Left hindlimb (tissue), 1 donor: Measurements from ENCODE around the gene ALPG.
"Not testable (repeated sequence)": the region's sequence is repeated elsewhere in the genome, so short reads cannot be mapped to it uniquely, and the experiment has no call there.

Source experiments
- DNase-seq: peaks from one replicate; pipeline ENCODE4 v3.0.0-alpha.2; 2018

ALPG gene

DNA sequence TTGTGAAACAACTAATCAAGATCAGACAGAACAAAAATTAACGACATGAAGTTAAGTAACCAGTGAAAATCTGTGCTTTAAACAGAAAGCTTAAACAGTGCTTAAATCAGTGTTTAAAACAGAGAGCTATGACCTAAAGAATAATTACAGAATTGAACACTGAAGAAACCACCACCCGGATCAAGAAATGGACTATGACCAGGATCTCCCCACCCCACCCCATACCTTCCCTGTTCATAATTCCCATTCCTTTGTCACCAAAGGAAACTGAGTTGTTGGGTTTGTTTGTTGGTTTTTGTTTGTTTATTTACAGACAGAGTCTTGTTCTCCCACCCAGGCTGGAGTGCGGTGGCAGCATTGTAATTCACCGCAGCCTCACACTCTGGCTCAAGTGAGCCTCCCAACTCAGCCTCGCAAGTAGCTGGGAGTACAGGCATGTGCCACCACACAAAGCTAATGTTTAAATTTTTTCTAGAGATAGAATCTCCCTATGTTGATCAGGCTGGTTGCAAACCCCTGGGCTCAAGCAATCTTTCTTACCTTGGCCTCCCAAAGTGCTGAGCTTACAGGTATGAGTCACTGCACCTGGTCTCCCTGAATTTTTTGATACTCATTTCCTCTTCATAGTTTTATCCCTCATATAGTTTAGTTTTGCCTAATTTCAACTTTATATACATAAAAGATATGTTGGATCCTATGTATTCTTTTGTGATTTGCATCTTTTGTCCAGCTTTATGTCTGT lies 8.2 kb upstream of the ALPG start:
- no peak for DNase-seq

GRCh38 chr2:232400256-232401015 lies 6.2 kb upstream of the ALPG start:
- DNase-seq: no peak

- DNase-seq: no peak
Observed at GRCh38 chr2:232402518-232402917, 4.1 kb upstream of the ALPG start.

- DNase-seq: no peak
Observed at GRCh38 chr2:232405943-232406510, 617 bp upstream of the ALPG start.

GRCh38 chr2:232407428-232408150 lies 945 bp downstream of the ALPG start:
- not testable (repeated sequence) for DNase-seq

- not testable (repeated sequence) for DNase-seq
Observed at GRCh38 chr2:232408269-232408668, 1.6 kb downstream of the ALPG start.

DNA sequence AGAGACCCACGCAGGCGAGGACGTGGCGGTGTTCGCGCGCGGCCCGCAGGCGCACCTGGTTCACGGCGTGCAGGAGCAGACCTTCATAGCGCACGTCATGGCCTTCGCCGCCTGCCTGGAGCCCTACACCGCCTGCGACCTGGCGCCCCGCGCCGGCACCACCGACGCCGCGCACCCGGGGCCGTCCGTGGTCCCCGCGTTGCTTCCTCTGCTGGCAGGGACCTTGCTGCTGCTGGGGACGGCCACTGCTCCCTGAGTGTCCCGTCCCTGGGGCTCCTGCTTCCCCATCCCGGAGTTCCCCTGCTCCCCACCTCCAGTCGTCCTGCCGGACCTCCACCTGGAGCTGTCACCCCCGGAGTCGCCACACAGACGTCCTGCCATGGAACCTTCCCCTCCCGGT lies 3.0 kb downstream of the ALPG start:
- not testable (repeated sequence) for DNase-seq

GRCh38 chr2:232410238-232410900 lies 3.7 kb downstream of the ALPG start:
- DNase-seq: no peak

- no peak for DNase-seq
Observed at GRCh38 chr2:232411901-232412629, 5.4 kb downstream of the ALPG start.

GRCh38 chr2:232412986-232413385 lies 6.3 kb downstream of the ALPG start:
- no peak for DNase-seq

DNA sequence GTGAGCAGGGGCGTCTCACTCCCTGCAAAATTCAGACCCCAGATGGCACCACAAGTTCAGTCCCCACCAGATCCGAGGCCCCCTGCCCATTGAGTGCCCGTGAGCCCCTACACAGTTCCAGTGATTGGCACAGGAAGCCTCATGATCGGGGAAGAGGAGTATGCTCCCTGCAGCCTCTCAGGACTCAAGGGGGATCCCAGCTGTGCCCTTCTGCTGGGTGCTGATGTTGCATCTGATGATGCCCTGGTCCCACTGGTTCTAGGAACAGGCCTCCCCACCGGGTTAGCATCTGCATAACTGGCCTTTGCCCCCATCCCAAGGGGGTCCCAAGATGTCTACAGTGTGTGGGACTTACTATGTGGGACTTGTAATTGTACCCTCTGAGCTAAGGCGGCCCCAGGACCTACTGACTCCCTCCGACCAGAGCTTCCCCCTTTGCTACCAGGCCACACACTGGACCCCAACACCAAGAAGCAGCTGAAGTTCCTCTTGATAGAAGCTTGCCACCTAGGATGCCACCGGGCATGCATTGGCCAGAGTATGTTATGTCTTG lies 8.6 kb downstream of the ALPG start:
- DNase-seq: no peak

GRCh38 chr2:232415736-232416520 lies 9.3 kb downstream of the ALPG start:
- DNase-seq: no peak

DNA sequence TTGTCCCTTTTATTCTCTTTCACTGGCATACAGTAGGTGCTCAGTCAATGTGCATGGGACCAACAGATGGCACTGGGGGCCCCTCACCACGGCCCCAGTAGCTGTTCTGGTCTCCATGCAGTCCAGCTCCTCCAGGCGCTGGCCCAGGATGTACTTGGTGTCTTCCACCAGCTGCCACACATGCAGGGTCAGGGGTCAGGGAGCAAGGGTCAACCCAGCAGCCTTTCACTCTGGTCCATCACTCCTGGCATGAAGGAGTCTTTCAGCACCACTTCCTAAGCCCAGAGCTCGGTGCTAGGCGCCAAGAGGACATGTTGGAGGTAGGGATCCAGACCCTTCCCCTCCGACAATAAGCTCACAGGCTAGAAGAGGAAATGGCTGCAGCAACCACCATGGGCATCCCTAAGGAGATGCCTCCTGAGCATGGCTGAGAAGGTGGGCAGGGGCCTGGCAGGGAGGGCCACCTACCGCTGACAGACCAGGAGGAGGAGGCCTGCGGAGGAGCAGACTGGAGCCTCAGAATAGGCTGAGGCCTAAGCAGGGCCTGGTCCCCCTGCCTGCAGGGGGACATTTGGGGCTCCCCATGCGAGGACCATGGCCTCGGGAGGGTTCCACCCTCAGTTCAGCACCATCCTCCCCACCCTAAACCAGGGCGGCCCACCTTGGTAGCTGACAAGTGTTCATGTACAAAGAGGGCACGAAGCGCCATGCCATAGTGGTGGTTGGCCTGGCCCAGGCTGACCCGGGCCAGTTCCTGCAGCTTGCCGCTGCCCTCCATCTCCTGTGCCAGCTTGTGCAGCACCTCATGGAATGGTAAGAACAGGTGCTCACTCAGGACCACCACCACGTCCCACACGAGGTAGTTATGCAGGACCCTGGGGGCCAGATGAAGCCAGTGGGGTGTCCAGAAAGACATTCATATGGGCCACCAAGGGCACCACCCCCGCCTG lies 10.2 kb downstream of the ALPG start:
- no peak for DNase-seq

DNA sequence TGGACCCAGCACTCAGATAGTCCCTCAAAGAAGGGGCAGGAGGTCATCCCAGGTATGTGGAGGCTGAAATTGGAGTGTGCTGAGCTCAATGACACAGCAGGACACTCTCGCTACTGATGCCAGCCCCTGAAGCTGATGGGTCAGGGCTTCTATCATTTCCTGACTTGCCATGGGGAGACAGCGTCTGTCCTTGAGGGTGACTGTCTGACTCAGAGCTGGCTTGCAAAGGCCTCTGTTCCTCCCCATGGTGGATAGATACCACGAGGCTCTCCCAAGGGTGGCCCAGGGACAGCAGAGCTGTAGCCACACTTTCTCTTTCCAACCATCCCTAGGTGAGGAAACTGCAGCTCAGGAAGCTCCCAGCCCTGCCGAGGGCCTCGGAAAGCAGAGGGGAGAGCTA lies 10.8 kb downstream of the ALPG start:
- no peak for DNase-seq

DNA sequence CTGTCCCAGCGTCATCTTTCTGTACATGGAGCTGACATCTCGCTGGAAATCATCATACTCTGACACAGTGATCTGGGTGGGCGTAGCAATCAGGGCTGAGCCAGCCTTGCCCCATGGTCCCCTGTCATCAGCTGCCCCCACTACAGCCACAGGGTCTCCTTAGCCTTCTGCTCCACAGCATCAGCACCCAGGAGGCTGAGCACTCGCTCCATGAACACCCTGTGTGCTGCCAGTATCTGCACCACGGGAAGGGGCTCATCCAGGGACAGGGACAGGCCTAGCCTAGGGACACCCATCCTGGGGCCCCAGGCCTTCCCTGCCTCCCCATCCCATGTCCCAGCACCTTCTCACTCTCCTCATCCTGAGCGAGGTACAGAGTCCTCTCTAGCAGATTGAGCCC lies 11.4 kb downstream of the ALPG start:
- DNase-seq: no peak

DNA sequence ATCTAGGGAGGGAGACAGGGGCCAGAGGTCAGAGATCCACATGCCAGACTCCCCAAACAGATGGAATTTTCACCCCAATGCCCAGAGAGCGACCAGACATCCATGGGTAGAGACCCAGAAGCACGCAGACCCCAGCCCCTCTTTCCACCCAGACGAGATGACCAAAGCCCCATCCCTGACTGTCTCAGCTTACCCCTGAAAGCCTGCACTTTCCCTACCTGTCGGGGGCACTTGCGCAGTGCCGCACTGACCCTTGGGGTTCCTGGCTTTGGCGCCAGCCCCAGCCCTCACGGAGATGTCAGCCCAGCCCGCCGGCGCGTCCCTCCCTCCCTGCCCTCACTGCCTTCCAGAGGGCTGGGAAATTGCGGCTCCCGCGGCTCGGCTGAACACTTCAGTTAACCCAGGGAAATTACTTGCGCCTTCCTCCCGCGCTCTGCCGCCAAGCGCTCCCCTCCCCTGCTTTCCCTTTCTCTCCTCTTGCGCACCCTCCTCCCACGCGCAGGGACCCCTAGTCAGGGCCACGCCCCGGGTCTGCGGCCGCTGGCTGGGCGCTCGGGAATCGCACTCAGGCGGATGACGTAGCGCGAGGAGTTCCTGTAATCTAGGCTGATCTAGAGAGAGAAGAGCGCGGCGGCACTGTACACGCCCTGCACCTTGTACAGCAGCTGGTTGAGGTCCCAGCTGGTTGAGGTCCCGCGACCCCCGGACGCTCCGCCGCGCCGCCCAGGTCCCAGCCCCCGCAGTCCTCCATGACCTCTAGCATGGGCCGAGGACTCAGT lies 12.0 kb downstream of the ALPG start:
- DNase-seq: no peak

GRCh38 chr2:232419245-232420072 lies 12.8 kb downstream of the ALPG start:
- DNase-seq: no peak

DNA sequence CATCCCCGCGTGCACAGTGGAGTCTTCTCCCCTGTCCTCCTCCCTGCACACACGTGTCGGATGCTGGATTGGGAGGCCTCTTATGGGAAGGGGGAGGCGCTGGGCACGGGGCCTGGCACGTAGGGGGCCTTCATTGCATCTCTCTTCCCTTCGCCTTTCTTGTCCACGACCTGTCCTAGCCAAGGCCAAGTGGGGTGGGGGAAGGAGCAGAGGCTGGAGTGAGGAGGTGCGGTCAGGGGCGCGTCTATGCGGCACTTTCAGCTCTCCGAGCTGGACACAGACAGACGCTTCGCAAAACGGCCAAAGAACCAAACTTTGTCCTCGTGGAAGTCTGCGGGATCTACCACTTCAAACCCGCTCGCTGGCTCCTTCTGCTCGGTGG lies 13.4 kb downstream of the ALPG start:
- no peak for DNase-seq
